ENCODE data around the gene CDAN1.
"Not testable (repeated sequence)": the region's sequence is repeated elsewhere in the genome, so short reads cannot be mapped to it uniquely, and the experiment has no call there.

Gene CDAN1

DNA sequence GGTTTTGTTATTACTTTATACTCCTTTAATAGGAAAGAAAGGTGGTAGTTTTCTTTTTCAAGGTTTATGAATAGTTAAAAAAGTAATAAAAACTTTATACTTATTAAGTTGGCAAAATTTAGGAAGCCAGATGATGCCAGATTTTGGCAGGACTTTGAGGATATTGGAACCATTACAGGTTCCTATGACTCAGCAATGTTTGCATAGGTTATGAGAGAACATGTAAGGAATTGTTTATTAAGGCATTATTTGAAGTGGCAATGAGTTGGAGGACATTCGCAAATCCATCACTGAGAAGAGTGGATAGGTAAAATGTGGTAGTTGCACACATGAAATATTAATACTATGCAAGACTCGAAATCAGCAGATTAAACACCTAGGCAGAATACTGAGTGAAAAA, 29.9 kb downstream of the CDAN1 start:
- peak; percentile 55 for DNase-seq (ENCODE audit: low read depth)

- no peak for DNase-seq (ENCODE audit: low read depth)
Measured at GRCh38 chr15:42705336-42705735, 31.6 kb downstream of the CDAN1 start.

GRCh38 chr15:42704492-42704926, 32.4 kb downstream of the CDAN1 start:
- peak; percentile 49 for DNase-seq (ENCODE audit: low read depth)

- no peak for DNase-seq (ENCODE audit: low read depth)
Measured at GRCh38 chr15:42696626-42697025, 40.3 kb downstream of the CDAN1 start.

DNA sequence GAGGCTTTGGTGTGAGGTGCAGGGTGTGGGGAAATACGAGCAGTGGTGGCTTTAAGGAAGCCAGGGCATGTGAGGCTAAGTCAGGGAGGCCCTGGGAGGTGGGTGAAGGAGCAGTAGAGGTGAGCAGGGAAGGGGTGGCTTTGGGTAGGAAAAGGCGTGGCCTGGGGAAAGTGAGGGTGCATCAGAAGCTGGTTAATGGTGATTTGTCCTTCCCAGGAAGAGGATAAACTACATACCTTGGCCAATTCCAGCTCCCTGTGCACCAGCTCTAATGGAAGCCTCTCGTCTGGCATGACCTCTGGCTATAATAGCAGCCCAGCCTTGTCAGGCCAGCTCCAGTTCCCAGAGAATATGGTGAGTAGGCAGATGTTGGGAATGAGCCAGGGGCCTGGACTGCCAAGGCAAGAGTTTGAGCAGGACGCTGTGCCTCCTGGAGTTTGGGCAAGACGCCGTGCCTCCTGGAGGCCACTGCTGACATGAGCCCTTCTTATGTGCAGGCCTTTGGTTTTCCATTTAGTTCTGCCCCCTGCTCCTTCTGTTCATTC, 41.3 kb downstream of the CDAN1 start:
- DNase-seq (ENCODE audit: low read depth), result peak; percentile 40

DNA sequence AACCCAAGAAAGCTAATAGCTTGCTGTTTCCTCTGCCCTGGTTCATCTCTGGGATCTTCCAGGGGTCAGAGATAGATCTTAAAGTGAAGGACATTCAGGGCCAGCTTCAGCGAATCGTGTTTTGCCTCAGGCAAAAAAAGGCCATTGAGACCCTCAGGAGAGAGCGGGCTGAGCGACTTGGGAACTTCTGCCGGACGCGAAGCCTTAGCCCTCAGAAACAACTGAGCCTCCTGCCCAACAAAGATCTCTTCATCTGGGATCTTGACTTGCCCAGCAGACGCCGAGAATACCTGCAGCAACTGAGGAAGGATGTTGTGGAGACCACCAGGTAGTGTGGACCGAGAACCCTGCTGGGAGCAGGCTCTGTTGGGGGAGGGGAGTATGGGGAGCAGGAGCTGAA, 42.5 kb downstream of the CDAN1 start:
- no peak for DNase-seq (ENCODE audit: low read depth)

DNA sequence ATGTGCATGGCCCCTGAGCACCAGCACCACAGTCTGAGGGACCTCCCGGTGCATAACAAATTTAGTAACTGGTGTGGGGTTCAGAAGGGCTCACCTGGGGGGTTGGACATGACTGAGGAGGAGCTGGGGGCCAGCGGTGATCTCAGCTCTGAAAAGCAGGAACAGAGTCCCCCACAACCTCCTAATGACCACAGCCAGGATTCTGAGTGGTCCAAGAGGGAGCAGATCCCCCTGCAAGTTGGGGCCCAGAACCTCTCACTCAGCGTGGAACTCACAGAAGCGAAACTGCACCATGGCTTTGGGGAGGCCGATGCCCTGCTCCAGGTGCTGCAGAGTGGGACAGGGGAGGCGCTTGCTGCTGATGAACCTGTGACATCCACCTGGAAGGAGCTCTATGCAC, 43.0 kb downstream of the CDAN1 start:
- DNase-seq (ENCODE audit: low read depth), result no peak

GRCh38 chr15:42693496-42693895, 43.4 kb downstream of the CDAN1 start:
- DNase-seq (ENCODE audit: low read depth), result no peak

GRCh38 chr15:42692997-42693396, 43.9 kb downstream of the CDAN1 start:
- no peak for DNase-seq (ENCODE audit: low read depth)

- no peak for DNase-seq (ENCODE audit: low read depth)
Measured at GRCh38 chr15:42692536-42692935, 44.4 kb downstream of the CDAN1 start.

DNA sequence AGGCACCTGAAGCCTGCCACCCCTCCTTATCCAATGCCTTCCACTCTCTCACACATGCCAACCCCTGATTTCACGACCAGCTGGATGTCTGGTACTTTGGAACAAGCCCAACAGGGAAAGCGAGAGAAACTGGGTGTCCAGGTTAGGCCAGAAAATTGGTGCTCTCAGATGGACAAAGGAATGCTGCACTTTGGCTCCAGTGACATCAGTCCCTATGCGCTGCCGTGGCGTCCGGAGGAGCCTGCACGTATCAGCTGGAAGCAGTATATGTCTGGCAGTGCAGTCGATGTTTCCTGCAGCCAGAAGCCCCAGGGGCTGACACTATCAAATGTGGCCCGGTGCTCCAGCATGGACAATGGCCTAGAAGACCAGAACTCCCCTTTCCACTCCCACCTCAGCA, 45.2 kb downstream of the CDAN1 start:
- DNase-seq (ENCODE audit: low read depth), result no peak

DNA sequence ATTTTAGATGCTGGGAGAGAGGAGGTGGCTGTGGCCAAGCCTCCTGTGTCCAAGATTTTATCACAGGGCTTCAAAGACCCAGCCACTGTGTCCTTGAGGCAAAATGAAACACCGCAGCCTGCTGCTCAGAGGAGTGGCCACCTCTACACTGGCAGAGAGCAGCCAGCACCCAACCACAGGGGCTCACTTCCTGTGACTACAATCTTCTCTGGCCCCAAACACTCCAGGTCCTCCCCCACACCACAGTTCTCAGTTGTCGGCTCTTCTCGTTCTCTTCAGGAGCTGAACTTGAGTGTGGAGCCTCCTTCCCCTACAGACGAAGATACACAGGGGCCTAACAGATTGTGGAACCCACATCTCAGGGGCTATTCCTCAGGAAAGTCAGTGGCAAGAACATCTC, 45.6 kb downstream of the CDAN1 start:
- no peak for DNase-seq (ENCODE audit: low read depth)

DNA sequence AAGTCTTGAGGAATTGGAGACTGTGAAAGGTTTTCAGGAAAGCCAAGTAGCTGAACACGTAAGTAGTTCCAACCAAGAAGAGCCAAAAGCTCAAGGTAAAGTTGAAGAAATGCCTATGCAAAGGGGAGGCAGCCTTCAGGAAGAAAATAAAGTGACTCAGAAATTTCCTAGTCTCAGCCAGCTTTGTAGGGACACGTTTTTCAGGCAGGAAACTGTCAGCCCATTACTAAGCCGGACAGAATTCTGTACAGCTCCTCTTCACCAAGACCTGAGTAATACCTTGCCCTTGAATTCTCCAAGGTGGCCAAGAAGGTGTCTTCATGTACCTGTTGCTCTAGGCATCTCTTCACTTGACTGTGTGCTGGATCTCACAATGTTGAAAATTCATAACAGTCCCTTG, 48.6 kb downstream of the CDAN1 start:
- DNase-seq (ENCODE audit: low read depth), result no peak

GRCh38 chr15:42687740-42688139, 49.2 kb downstream of the CDAN1 start:
- DNase-seq (ENCODE audit: low read depth), result no peak

DNA sequence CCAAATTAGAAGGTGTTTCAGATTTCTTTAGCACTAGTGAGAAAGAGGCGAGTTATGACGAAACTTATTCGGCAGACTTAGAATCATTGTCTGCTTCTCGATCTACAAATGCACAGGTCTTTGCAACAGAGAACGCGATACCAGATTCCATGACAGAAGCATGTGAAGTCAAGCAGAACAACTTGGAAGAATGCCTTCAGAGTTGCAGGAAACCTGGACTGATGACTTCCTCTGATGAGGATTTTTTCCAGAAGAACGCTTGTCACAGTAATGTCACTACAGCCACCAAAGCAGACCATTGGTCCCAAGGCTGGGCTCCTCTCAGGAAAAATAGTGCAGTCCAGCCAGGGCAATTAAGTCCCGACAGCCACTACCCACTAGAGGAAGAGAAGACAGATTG, 50.6 kb downstream of the CDAN1 start:
- DNase-seq (ENCODE audit: low read depth), result no peak

GRCh38 chr15:42681119-42681518, 55.8 kb downstream of the CDAN1 start:
- DNase-seq (ENCODE audit: low read depth), result no peak

DNA sequence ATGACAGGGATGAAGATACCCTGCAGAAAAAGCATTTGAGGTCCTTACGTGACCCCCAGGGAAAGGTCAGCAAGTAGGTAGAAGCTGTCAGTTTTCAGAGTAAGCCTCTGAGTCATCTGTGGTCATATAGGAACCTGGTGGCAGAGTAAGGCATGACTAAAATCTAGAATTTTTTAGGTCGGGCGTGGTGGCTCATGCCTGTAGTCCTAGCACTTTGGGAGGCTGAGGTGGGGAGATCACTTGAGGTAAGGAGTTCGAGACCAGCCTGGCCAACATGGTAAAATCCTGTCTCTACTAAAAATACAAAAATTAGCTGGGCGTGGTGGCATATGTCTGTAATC, 56.8 kb downstream of the CDAN1 start:
- not testable (repeated sequence) for DNase-seq (ENCODE audit: low read depth)

GRCh38 chr15:42679285-42680141, 57.4 kb downstream of the CDAN1 start:
- no peak for DNase-seq (ENCODE audit: low read depth)

- DNase-seq (ENCODE audit: low read depth), result no peak
Measured at GRCh38 chr15:42675021-42675420, 61.9 kb downstream of the CDAN1 start.

DNA sequence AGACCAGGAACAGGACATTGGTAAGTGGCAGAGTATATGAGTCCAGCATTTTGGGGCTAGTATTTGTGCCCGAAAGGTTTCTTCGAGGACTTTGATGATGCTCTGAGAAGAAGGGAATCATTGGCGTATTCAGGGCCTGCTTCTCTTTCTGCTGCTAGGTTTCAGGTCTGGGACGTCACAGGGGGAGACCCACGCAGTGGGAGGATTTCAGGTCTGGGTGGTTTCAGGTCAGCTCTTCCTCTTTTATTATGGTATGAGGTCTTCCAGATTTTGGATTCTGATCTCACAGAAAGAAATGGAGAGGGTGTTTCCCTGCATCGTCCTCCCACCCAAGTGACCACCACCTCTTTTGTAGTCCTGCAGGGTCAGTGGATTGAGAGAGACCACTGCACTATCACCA, 62.5 kb downstream of the CDAN1 start:
- DNase-seq (ENCODE audit: low read depth), result no peak

Data from fibroblast of gingiva (primary cell).